HT1080 (cell line): ENCODE results near the gene RAB43. TPM values are rescaled to one million over a fixed set of nuclear protein-coding genes. Genes with fewer than 3 reads are reported as not detected.
"Not testable (repeated sequence)": the region's sequence is repeated elsewhere in the genome, so short reads cannot be mapped to it uniquely, and the experiment has no call there.

Experiments
- DNase-seq: peaks from one replicate; pipeline ENCODE4 v3.0.0-alpha.2; 2015; ENCODE audit warnings: low read depth
- total RNA-seq: library from RNA; depleted of rRNA; stranded (reverse); fragments of >200 nt; shearing (Covaris generic); gene quantifications from 2 replicates; pipeline ENCODE4 v1.2.3, GENCODE V29; 2014

The RAB43 gene
- total RNA-seq, 1 experiment from 2014 or later = 20.1 TPM

- DNase-seq = no peak
These were observed 908 bp upstream of the RAB43 start for GRCh38 chr3:129122412-129123011.

GRCh38 chr3:129121016-129121791 is 400 bp downstream of the RAB43 start:
- DNase-seq = peak; percentile 36

GRCh38 chr3:129120254-129121004 is 1.2 kb downstream of the RAB43 start:
- DNase-seq = peak; percentile 96

GRCh38 chr3:129119365-129120100 is 2.1 kb downstream of the RAB43 start:
- no peak for DNase-seq

GRCh38 chr3:129118745-129119144 is 2.9 kb downstream of the RAB43 start:
- DNase-seq = no peak

GRCh38 chr3:129117134-129117533 is 4.5 kb downstream of the RAB43 start:
- no peak for DNase-seq

GRCh38 chr3:129116482-129116946 is 5.1 kb downstream of the RAB43 start:
- no peak for DNase-seq

GRCh38 chr3:129114455-129114854 is 7.1 kb downstream of the RAB43 start:
- no peak for DNase-seq

- no peak for DNase-seq
These were observed 9.1 kb downstream of the RAB43 start for GRCh38 chr3:129112308-129113052.

GRCh38 chr3:129111076-129111780 is 10.4 kb downstream of the RAB43 start:
- DNase-seq = not testable (repeated sequence)

- DNase-seq = no peak
These were observed 13.8 kb downstream of the RAB43 start for GRCh38 chr3:129107793-129108192.

GRCh38 chr3:129106866-129107565 is 14.6 kb downstream of the RAB43 start:
- DNase-seq = no peak

GRCh38 chr3:129106320-129106719 is 15.3 kb downstream of the RAB43 start:
- DNase-seq = no peak

- DNase-seq = no peak
These were observed 15.7 kb downstream of the RAB43 start for GRCh38 chr3:129105862-129106261.

- no peak for DNase-seq
These were observed 17.0 kb downstream of the RAB43 start for GRCh38 chr3:129104498-129105079.

GRCh38 chr3:129104051-129104450 is 17.6 kb downstream of the RAB43 start:
- no peak for DNase-seq

- no peak for DNase-seq
These were observed 18.3 kb downstream of the RAB43 start for GRCh38 chr3:129103296-129103695.

GRCh38 chr3:129101370-129102138 is 20.1 kb downstream of the RAB43 start:
- no peak for DNase-seq
